Activated T-cell treated with anti-CD3 and anti-CD28 coated beads for 48 hours (primary cell): Measurements from ENCODE around the gene PIEZO2.

Experiments used
- DNase-seq: peaks from one replicate; pipeline ENCODE4 v3.0.0-alpha.2; 2020; ENCODE audit warnings: low read depth

PIEZO2 gene

GRCh38 chr18:11064727-11065460 lies 84.5 kb downstream of the PIEZO2 start:
- no peak for DNase-seq

- no peak for DNase-seq
Measured at GRCh38 chr18:11064106-11064505, 85.3 kb downstream of the PIEZO2 start.

GRCh38 chr18:11055721-11056120 lies 93.6 kb downstream of the PIEZO2 start:
- no peak for DNase-seq

GRCh38 chr18:11054497-11054896 lies 94.9 kb downstream of the PIEZO2 start:
- DNase-seq = no peak

GRCh38 chr18:11053293-11053692 lies 96.1 kb downstream of the PIEZO2 start:
- no peak for DNase-seq

GRCh38 chr18:11052800-11053199 lies 96.6 kb downstream of the PIEZO2 start:
- no peak for DNase-seq

- DNase-seq = no peak
Measured at GRCh38 chr18:11051462-11051861, 97.9 kb downstream of the PIEZO2 start.

- DNase-seq = no peak
Measured at GRCh38 chr18:11050966-11051365, 98.4 kb downstream of the PIEZO2 start.

GRCh38 chr18:11047817-11048216 lies 101.6 kb downstream of the PIEZO2 start:
- DNase-seq = no peak

GRCh38 chr18:11047156-11047555 lies 102.2 kb downstream of the PIEZO2 start:
- DNase-seq = no peak

- DNase-seq = no peak
Measured at GRCh38 chr18:11046140-11046539, 103.2 kb downstream of the PIEZO2 start.

- DNase-seq = no peak
Measured at GRCh38 chr18:11043694-11044093, 105.7 kb downstream of the PIEZO2 start.

GRCh38 chr18:11042247-11042646 lies 107.1 kb downstream of the PIEZO2 start:
- no peak for DNase-seq

GRCh38 chr18:11040823-11041656 lies 108.3 kb downstream of the PIEZO2 start:
- no peak for DNase-seq

- no peak for DNase-seq
Measured at GRCh38 chr18:11040359-11040758, 109.0 kb downstream of the PIEZO2 start.

GRCh38 chr18:11037533-11038240 lies 111.7 kb downstream of the PIEZO2 start:
- DNase-seq = no peak

GRCh38 chr18:11035814-11036495 lies 113.4 kb downstream of the PIEZO2 start:
- no peak for DNase-seq

GRCh38 chr18:11035376-11035775 lies 114.0 kb downstream of the PIEZO2 start:
- DNase-seq = no peak

GRCh38 chr18:11034884-11035283 lies 114.5 kb downstream of the PIEZO2 start:
- no peak for DNase-seq

GRCh38 chr18:11033503-11033902 lies 115.9 kb downstream of the PIEZO2 start:
- no peak for DNase-seq

- no peak for DNase-seq
Measured at GRCh38 chr18:11031966-11032365, 117.4 kb downstream of the PIEZO2 start.

- DNase-seq = no peak
Measured at GRCh38 chr18:11029021-11029420, 120.3 kb downstream of the PIEZO2 start.
